Cardiac muscle cell (in vitro differentiated cells and primary cell): ENCODE results near the gene LTO1. TPM values are rescaled to one million over a fixed set of nuclear protein-coding genes. Genes with fewer than 3 reads are reported as not detected.

Source experiments
- DNase-seq, 2 donors: peaks; one replicate each; pipeline versions ENCODE4 v3.0.0 to v3.0.0-alpha.2; 2010 to 2017; ENCODE audit warnings: low read depth in 1 of 2, low spot score in 1 of 2
- H3K27ac ChIP-seq: fragments of 200-600 bp; sonication (generic); 2 replicates; pipeline ENCODE4 v1.5.1; 2016
- H3K27me3 ChIP-seq: fragments of 200-600 bp; sonication (generic); 2 replicates; pipeline ENCODE4 v1.6.0; 2016; ENCODE audit warnings: control low read depth
- H3K36me3 ChIP-seq: fragments of 200-600 bp; sonication (generic); 2 replicates; pipeline ENCODE4 v1.5.1; 2016; ENCODE audit warnings: control low read depth
- H3K4me1 ChIP-seq: fragments of 200-600 bp; sonication (generic); 2 replicates; pipeline ENCODE4 v1.8.1; 2017; ENCODE audit warnings: low read depth, mild to moderate bottlenecking, mixed run types
- H3K4me3 ChIP-seq: fragments of 200-600 bp; sonication (generic); 2 replicates; pipeline ENCODE4 v1.5.1; 2016; ENCODE audit warnings: mild to moderate bottlenecking
- H3K9me3 ChIP-seq: fragments of 200-600 bp; sonication (generic); 2 replicates; pipeline ENCODE4 v1.5.1; 2017; ENCODE audit warnings: low read depth, mild to moderate bottlenecking, control low read depth
- CTCF ChIP-seq: IDR thresholded peaks from 2 replicates; pipeline ENCODE4 v1.5.1; 2012; ENCODE audit warnings: low read depth, mild to moderate bottlenecking, low read length
- polyA plus RNA-seq: library from polyadenylated mRNA; unstranded; fragments of >200 nt; fragmentation: Nextera tagmentation; extraction: Ambion mirVana; gene quantifications from 2 replicates; pipeline ENCODE4 v1.2.1, GENCODE V29; 2016
- total RNA-seq: library from RNA; depleted of rRNA; stranded (reverse); fragments of >200 nt; gene quantifications from 2 replicates; pipeline ENCODE4 v1.2.3, GENCODE V29; 2016

LTO1 gene
- total and polyA plus RNA-seq, 2 experiments from 2014 or later = 23.0 to 26.2 TPM

GRCh38 chr11:69640260-69640994 is 34.7 kb downstream of the LTO1 start:
- TF ChIP-seq CTCF = no peak
- H3K4me1 ChIP-seq = peaks cover 9% of the 10 kb centered on the region
- peaks cover 55% of the 10 kb centered on the region for H3K27me3 ChIP-seq
- H3K36me3 ChIP-seq = no peaks in the 10 kb centered on the region
- peak in 1 of 2 donors; percentile 33 for DNase-seq
- no peaks in the 10 kb centered on the region for H3K9me3 ChIP-seq
- peak overlapping the region; percentile 67 for H3K4me3 ChIP-seq
- H3K27ac ChIP-seq = no peak overlapping the region

GRCh38 chr11:69639831-69640230 is 35.3 kb downstream of the LTO1 start:
- Histone ChIP-seq H3K4me1 (peaks cover 9% of the 10 kb centered on the region), H3K9me3 (no peaks in the 10 kb centered on the region), H3K36me3 (no peaks in the 10 kb centered on the region), H3K4me3 (no peak overlapping the region), H3K27me3 (peaks cover 55% of the 10 kb centered on the region), H3K27ac (no peak overlapping the region)
- no peak for TF ChIP-seq CTCF
- DNase-seq = no peak

GRCh38 chr11:69638941-69639681 is 36.0 kb downstream of the LTO1 start:
- Histone ChIP-seq H3K36me3 (no peaks in the 10 kb centered on the region), H3K4me3 (peak overlapping the region; percentile 30), H3K27ac (no peak overlapping the region), H3K9me3 (no peaks in the 10 kb centered on the region), H3K27me3 (peaks cover 55% of the 10 kb centered on the region), H3K4me1 (peaks cover 3% of the 10 kb centered on the region)
- DNase-seq = peak; percentile 95 to 97
- TF ChIP-seq CTCF = no peak

GRCh38 chr11:69637941-69638871 is 36.9 kb downstream of the LTO1 start:
- Histone ChIP-seq H3K27me3 (peaks cover 55% of the 10 kb centered on the region), H3K9me3 (no peaks in the 10 kb centered on the region), H3K36me3 (no peaks in the 10 kb centered on the region), H3K27ac (no peak overlapping the region), H3K4me1 (no peaks in the 10 kb centered on the region), H3K4me3 (peak overlapping the region; percentile 19)
- peak; percentile 73 to 85 for DNase-seq
- TF ChIP-seq CTCF = no peak

- H3K4me3 ChIP-seq = peak overlapping the region; percentile 19
- no peaks in the 10 kb centered on the region for H3K9me3 ChIP-seq
- no peak for TF ChIP-seq CTCF
- no peak for DNase-seq
- no peaks in the 10 kb centered on the region for H3K4me1 ChIP-seq
- no peak overlapping the region for H3K27ac ChIP-seq
- H3K27me3 ChIP-seq = peaks cover 47% of the 10 kb centered on the region
- no peaks in the 10 kb centered on the region for H3K36me3 ChIP-seq
These were observed 37.8 kb downstream of the LTO1 start for GRCh38 chr11:69637198-69637940.
